GM19240 (cell line): ENCODE measurements around the gene LIPC.
"Not testable (repeated sequence)": the region's sequence is repeated elsewhere in the genome, so short reads cannot be mapped to it uniquely, and the experiment has no call there.

Source experiments
- DNase-seq: peaks from one replicate; pipeline ENCODE4 v3.0.0; 2011; ENCODE audit warnings: low spot score; ENCODE audit not compliant: insufficient read length

The LIPC gene

DNA sequence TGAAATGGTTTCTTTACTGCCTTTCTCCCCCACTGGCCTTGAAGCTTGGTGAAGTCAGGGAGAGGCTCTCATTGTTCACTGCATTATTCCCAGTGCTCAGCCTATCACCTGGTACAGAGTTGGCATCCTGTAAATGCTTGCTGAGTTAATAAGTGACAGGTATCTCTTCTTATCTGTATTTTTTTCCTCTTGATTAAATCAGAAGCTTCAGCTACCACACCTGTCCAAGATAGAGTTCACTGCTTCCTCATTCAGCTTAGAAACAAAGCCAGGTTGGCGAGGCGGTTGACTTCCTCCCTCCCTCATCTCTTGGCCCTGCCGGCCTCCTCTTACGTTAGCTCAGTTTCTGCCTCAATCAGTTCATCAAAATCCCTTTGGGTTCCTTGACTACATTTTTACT lies 142.8 kb downstream of the LIPC start:
- DNase-seq: no peak

DNA sequence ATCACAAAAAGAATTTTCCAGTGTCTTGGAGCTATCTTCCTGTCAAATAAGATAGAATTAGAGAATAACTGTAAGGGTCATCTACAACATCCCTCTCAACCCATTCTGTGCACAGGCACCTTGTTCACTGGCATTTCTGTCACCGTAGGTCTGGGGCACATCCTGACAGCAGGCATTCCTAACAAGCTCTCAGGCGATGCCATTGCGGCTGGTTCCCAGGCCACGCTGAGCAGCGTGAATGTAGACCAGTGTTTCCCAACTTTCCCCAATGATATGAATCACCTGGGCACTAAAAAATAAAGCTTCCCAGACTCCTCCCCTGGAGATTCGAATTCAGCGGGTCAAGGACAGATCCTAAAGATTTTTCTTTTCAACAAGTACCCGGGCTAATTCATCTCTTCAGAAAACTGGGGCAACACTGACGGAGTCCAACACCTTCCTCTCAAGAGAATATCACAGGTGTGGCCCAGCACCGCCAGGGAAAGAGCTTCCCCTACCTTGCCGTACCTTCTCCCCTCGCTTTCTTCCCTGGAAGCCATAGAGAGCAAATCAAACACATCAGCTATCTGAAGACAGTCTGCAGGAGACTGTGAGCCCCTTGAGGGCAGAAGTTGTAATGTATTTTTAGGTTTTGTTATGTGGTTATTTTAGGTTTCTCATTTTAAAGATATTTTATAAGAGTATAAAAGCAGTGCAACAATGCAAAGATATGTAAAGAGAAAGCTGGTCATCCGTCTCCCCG lies 143.4 kb downstream of the LIPC start:
- DNase-seq: no peak

- no peak for DNase-seq
These were observed 144.9 kb downstream of the LIPC start for GRCh38 chr15:58576657-58577056.

GRCh38 chr15:58582160-58582559 lies 150.4 kb downstream of the LIPC start:
- DNase-seq: no peak

DNA sequence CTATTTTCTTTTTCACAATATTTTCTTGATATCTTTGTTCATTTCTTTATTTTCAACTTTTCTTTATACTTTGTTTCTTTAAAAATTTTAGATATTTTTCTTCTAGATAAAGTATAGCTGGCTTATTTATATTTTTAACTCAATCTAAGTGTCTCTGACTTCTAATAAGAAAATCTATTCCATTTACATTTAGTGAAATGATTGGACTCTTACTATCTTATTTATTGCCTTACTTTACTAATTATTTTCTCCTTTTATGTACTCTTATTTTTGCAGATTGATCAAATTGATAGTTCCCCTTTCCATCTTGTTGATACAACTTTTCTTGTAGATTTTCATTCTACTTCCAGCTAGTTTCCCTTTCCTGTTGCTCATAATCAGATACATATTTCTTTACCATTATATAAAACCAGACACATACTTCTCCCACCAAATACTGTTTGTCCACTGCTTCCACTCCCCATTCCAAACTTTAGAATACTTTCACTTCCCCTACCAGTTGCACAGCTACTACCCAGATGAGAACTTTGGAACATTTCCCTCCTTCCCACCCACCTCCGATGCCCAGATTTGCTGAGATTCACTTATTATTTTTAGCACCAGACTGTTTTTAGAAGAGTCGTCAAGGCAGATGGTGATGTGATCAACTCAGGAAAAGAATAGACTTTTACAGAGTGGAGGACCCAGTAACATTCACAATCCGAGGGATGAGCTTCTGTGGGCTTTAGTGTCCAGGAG lies 151.5 kb downstream of the LIPC start:
- no peak for DNase-seq

- no peak for DNase-seq
These were observed 153.1 kb downstream of the LIPC start for GRCh38 chr15:58584789-58585461.

GRCh38 chr15:58585693-58586443 lies 154.1 kb downstream of the LIPC start:
- DNase-seq: no peak

DNA sequence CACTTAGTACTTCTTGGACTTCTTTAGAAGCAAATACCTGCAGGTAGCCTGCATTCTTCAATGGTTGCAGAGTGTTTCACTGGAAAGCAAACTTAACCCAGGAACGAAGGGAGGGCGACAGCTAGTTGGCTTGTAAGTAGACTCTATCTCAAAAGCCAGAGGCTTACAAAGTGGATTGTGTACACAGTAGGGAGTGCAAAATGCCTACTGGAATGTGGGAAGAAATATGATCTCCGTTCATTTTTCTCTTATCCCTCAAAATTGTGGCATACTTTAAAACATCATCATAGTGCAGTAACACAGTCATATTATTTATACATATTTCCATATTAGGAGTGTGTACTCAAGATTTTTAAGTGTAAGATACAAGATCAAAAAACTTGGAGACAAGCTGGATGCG lies 155.7 kb downstream of the LIPC start:
- no peak for DNase-seq

GRCh38 chr15:58588096-58588495 lies 156.3 kb downstream of the LIPC start:
- no peak for DNase-seq

DNA sequence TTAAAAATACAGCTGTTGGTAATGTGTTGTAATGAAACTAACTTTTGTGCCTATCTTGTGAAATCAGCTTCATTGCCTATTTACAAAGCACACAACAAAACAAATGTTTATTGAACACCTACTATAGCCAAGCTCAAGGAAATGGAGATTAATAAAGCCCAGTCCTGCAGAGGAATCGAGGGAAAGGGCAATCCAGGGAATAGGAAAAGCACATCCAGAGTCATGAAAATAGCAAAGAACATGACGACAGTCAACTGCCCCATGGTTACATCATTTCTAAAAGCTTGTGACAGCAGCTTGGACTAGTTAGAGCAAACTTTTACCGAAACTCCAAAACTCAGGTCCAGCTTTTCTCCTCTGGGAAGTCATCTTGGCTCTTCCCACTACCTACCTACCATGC lies 157.3 kb downstream of the LIPC start:
- DNase-seq: no peak

DNA sequence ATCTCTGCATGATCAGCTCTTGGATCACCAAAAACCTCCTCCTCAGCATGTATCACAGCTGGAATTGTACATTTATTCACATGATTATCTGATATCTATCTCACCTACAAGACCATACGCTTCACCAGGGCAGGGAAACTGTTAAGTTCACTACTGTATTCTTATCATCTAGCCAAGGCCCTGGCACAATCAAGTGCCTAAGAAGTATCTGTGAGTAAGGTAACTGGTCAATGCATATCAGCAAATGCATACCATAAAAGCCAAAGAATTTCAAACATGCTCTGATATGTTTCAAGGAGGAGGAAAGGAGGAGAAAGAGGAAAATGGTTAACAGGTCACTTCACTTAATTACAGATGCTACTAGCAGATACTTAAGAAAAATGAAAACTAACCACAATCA lies 158.4 kb downstream of the LIPC start:
- DNase-seq: no peak

- DNase-seq: no peak
These were observed 159.1 kb downstream of the LIPC start for GRCh38 chr15:58590926-58591325.

DNA sequence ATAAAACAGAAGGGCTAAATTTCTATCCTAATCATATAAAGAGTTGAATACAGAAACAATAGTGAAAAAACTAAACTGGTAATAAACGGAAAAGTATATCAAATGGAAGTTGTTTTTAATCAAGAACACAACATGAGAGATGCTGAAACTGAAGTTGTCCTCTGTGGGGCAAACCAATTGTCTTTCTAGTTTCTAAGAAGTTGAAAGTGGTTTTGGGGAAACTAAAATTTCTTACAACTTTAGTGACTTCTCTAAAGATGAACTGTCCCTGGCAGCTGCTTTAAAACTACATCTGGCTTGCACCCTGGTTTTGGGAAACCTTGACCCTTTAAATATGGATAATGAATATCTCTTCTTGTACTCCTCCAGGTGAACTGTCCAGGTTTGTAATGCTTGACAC lies 162.1 kb downstream of the LIPC start:
- DNase-seq: no peak

DNA sequence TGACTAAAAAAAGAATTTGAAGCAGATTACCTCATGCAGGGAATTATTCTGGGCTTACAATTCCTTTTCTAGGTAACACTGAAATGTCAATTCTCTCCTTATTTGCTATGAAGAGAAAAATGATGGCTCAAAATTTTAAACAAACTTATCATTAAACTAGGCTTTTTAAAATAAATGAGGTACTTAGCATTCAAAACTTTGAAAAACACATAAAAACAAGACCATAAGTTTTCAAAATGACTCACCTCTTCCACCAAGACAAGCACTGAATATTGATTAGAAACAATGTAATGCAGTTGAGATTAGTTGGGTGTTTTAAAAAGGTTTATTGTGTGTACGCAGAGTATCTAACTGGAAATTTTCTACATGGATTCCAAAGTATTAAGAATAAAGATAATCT lies 163.1 kb downstream of the LIPC start:
- DNase-seq: no peak

- DNase-seq: no peak
These were observed 163.9 kb downstream of the LIPC start for GRCh38 chr15:58595516-58596263.

- DNase-seq: no peak
These were observed 166.4 kb downstream of the LIPC start for GRCh38 chr15:58597943-58598828.

DNA sequence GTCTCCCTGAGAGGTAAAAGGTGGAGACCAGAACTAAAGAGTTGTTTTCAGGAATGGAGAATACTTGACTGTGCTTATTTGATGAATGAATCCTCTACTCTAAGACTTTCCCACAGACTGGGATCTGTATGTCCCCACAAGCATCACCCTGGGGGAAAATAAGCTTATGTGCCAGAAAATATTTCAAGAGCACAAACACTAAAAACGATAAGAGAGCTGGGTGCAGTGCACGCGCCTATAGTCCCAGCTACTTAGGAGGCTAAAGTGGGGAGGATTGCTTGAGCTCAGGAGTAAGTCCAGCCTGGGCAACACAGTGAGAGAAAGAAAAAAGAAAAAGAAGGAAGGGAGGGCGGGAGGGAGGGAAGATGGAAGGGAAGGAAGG lies 167.0 kb downstream of the LIPC start:
- no peak for DNase-seq

DNA sequence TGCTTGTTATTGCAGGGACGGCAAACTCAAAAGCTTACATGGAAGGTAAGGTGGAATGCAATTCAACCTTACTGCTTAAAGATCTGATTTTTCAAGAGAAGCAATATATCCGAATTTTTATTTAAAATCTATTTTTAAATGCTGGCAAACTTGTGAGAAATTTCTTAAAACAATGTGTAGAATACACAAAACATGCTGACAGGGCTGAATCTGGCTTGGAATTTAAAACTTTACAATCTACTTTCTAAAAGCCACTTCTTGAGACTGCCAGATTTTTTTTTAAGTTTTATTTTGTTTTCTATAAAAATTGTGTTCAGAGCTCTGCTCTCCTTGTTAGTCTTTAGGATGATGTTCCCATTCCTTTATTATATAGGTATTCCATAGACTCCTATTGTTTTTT lies 171.0 kb downstream of the LIPC start:
- DNase-seq: no peak

GRCh38 chr15:58603927-58604326 lies 172.1 kb downstream of the LIPC start:
- not testable (repeated sequence) for DNase-seq

GRCh38 chr15:58604455-58604923 lies 172.7 kb downstream of the LIPC start:
- DNase-seq: no peak
